GM12892 (cell line): ENCODE results near the gene EGLN1.

Source experiments
- POLR2A ChIP-seq: IDR thresholded peaks from 2 replicates; pipeline ENCODE4 v1.6.1; 2011; ENCODE audit warnings: low read depth, low read length, control low read depth
- POLR2AphosphoS5 ChIP-seq: IDR thresholded peaks from 2 replicates; pipeline ENCODE4 v1.6.1; 2011; ENCODE audit warnings: low read depth, low read length, control low read depth
- TAF1 ChIP-seq: IDR thresholded peaks from 2 replicates; pipeline ENCODE4 v1.6.1; 2011; ENCODE audit warnings: low read depth, mild to moderate bottlenecking, control low read depth, low read length, borderline replicate concordance

GRCh38 chr1:231395998-231396390 is 26.1 kb downstream of the EGLN1 start:
- no peak for TF ChIP-seq POLR2A
- no peak for TF ChIP-seq TAF1
- no peak for TF ChIP-seq POLR2AphosphoS5
